NK-92 (cell line): ENCODE measurements around the gene MYO1B.

Source experiments
- DNase-seq: peaks from one replicate; lab custom pipeline; 2025; ENCODE audit not compliant: unreplicated experiment; lab: John Stamatoyannopoulos, UW

MYO1B gene

DNA sequence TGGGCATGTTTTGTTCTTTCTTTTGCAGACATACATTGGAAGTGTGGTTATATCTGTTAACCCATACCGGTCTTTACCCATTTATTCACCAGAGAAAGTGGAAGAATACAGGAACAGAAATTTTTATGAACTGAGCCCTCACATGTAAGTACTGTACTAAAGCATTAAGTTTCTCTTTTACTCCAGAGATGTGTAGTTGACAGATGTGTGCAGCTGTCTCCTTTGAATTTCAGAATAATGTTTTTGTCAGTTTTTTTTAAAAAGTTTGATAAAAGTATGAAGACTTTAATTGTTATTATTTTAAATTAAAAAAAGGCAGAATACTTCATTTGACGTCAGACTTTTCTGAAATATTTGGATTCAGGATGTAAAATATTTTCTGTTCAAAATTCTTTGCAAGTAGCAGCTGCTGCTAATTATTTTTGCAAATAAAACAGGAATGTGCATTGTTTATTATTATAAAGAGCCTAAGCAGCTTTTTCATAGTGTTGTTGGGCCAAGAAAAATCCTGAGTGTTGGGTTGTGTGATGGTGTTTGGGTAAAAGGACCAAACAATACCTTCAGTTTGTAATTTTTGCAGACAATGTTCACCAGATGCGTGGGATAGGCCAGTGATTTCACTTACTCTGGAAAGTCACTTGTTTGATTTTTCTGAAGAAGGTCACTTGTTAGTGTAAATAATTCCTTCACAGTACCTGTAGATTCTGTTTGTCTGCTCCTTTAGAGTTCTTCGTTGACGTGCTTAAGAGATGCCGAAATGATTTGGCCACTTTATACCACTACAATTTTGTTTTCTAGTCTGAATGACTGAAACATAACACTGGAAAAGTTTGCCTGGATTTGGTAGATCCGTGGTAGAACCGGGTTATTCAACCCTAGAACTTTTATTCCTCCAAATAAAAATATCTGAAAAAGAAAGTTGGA lies 51.1 kb downstream of the MYO1B start:
- no peak for DNase-seq

DNA sequence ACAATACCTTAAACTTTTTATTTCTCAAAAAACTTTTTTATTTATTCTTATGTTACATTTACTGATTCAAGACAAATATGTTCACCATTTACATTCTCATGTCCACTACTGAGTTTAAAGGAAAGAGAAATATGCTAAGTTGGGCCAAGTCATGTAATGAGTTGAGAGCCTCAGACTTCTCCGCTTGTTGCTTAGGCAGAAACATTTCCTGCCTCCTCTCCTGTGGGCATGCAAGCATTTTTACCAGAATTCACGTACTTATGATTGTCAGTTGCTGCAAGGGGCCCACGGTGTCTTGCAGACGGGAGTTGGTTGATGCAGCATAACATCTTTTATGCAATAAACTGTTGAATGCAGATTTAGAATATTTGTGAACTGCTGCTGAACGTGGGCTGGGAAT lies 51.8 kb downstream of the MYO1B start:
- DNase-seq, result no peak

DNA sequence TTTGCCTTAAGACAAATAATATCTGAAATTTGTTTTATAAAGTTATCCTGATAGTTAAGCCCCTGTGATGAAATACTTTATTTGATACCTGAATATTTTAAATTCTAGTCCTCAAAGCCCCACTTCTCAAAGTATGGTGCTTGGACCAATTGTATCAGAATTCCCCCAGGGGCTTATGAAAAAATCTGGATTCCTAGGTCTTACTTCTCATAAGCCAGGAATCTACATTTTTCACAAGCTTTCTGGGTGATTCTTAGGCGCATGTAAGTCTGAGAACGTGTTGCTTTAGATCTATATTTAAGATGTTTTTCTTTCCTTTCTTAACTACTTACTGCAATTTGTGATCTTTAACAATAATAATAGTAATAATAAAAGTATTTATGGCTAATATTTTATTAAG lies 53.1 kb downstream of the MYO1B start:
- DNase-seq, result no peak

DNA sequence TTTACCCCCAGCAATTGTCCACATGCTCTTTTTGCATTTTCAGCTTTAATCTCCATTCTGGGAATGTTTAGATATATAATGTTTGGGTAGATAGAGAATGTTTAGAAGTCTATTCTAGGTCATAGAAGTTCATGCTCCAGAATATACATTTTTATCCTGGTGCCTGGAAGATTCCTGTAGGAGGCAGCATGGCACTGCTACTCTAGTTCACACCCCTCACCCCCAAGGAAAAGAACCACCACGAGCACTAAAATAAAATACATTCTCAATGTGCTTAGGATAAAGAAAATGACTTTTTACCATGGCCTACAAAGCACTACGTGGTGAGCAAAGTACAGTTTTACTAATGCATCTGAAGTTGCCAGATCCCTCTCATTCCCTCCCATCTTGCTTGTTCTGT lies 53.8 kb downstream of the MYO1B start:
- DNase-seq, result no peak

DNA sequence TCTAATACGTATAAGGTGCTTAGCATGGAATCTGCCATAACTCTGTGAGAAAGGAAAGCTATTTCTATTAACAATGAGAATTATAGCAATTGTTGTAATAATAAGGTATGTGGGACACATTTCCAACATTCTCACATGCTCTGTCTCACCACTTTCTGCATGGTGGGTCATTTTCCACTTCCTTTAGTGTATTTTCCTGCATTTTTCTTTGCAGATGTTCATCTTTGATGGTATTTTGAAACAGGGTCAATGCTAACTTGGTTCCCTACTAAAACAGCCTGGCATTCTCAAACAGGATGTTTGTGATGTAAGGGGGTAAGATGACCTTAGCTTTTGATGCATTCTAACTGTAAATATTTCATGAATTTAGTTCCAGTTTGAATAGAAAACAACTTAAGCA lies 54.7 kb downstream of the MYO1B start:
- no peak for DNase-seq

DNA sequence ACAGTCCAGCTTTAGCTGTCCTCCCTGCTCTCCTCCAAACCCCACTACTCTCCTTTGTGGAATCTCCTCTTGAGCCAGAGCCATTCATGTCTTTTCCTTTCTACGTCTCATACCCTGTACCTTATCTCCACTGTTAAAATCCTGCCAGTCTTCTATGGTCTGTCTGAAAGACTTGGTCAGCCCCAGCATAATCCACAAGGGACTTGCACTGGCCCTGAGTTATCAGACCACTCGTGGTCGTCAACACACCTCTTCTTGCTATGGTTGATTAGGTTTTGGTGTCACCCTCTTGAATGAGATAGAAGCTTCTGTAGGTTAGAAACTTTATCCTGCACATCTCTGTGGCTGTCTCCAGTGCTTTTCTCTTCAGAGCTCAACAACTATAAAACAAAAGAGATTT lies 56.8 kb downstream of the MYO1B start:
- no peak for DNase-seq

DNA sequence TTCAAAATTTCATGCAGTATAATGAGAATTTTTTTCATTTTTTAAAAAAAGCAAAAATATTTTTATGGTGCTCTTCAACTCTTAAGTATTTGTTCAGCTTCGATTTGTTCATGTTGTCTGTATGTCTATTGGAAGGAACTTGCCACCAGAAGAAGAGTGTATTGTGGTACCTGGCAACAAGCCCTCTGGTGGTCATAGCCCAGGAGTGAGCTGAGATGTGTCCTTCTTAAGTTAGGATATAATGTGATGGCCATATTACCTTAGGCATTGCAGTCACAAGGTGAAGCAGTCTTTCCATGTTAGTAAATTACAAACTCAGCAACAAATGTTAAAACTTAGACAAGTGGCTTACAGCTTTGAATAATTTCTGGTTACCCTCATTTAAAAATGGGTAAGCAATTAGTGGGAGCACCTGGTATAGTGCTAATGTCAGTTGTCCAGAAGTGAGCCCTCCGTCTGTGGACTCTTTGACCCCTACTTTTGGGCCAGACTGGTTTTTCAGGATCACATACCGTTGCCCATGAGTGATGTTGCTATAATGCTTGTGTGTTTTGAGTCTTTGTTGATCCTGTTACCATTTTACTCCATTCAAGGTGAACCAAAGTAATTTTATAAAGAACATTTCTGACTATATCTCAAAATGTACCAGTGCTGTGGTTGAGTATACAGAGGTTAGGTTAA lies 57.4 kb downstream of the MYO1B start:
- no peak for DNase-seq

DNA sequence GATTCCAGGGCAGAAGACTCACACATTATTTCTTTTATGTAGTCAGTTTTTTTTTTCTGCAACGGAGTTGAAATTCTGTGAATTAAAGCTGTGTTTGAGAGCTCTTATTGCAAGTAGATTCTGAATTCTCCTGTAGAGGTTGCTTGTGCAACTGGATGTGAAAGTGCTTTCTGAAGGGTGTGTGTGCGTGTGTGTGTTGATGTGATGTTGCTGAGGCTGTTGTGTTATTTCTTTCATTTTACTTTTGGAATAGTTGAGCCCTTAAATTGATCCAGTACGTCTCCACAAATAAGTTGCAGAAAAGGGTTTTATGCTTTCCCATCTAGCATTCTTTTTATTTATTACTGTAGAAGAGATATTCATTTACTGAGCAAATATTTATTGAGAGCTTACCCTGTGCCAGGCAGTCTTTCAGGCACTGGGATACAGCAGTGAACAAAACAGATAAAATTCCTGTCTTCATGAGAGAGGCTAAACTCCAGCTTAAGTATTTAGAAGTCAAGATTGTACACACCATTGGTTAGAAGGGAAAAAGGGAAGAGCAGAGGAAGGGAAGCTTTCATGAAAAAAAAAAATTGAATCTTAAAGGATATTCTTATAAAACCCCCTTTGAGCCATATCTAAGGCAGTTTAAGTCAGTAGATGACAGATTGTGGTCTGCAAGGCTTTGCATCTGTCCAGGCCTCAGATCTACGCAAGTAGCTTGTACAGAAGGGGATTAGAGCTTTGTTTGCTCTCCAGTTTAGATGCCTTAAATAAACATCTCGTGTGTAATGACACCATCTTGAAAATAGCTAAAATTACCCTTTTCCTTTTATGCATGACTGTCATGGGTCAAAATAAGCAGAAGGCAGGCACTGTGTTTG lies 58.2 kb downstream of the MYO1B start:
- no peak for DNase-seq

DNA sequence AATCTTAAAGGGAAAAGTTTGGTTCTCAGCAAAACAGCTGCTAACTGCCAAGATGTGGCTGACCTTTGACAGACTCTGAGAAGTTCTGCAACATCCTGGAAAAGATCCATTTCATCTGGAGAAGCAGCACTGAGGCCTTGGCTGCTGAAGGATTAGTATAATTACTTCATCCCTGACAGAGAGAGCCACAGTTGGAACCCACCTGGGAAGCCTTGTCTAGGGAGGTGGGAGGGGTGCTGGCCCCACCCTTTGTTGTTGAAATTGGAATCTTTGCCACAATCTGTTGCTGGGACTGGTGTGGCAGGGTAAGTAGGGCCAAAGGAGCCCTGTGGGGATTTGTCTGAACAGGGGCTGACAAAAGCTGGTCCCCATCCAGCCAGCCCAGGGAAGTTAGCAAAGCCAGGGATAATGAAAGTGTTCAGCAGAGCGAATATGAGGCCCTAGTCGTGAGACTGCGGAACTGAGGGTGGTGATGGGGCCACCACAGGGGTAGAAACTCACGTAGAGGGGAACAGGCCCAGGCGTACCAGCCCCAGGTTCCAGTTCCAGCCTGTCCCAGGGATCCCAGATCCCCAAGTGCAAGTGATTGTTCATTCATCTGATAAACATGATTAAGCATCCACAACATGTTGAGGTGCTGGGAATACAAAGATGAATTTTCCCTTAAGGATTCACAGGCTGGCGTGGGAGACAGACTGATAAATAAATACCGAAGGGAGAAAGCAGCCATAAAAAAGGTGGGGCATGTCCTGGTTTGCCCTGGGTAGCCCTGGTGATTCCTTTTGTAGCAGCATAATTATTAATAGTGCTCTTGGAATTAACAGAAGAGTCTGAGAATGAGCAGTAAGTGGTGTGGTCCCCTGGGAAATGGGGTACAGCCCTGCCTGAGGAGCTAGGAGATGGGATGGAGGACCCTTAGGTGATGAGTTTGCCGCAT lies 60.0 kb downstream of the MYO1B start:
- no peak for DNase-seq

DNA sequence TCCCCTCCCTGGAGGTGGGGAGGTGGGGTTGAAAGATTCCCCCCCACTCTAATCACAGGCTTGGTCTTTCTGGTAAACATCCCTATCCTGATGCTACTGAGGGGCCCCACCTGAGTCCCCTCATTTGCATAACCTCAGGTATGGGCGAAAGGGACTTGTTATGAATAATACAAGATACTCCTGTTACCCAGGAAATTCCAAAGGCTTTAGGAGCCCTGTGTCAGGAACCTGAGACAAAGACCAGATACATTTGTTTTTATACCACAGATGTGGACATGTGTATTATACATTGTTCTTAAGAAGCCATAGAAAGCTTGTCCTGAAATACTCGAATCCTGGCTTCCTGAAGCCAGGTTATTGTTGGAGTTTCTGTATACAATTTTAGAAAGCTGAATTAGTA lies 62.8 kb downstream of the MYO1B start:
- no peak for DNase-seq

DNA sequence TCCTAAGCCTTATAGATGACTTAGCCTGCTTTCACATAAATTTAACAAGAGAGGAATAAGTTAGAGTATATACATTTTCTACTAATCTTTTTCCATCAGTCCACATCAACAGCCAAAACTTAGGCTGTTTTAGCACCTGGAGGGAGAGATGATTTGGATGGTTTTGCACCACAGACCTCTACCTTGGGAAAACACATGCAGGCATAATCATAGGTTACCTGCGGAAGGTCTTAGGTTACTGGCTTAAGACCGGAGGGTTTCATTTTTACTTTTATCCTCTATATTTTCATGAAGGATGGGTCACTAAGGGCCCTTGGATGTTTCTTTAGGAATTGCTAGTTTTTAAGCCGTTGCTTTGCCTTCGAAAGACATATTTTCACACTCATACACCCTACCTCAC lies 66.0 kb downstream of the MYO1B start:
- no peak for DNase-seq

DNA sequence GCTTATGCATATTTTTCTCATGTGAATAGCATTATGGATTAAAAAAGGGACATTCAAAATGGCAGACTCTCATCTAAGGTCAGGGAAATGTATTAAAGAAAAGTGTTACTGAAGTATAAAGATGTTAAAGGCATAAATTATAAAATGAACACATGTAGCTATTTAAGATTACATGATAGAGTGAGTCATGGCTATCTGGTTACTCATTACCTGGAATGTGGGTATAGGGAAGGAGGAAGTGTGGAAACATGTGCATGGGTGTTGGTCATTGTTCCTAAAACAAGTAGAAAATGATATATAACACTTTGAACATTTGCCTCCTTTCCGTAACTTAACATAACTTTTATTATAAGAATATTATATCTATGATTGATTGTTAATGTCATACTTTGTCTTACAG lies 66.4 kb downstream of the MYO1B start:
- no peak for DNase-seq

DNA sequence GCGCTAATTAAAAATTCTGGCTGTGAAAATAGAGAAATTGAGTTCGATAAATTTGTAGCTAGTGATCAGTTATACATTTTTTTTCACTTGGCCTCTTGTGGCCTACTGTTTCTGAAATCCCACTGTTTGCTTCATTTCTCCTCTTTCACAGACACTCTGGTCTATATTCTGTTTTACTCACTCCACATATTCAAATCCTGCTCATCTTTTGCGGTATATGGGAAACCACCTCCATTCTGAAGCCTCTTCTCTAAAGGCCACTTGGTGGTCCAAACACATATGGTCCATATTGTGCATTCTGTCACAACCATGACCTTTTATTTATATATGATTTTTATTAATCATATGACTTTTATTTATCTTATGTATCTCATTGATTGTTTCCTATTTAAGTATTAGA lies 67.0 kb downstream of the MYO1B start:
- DNase-seq, result no peak

DNA sequence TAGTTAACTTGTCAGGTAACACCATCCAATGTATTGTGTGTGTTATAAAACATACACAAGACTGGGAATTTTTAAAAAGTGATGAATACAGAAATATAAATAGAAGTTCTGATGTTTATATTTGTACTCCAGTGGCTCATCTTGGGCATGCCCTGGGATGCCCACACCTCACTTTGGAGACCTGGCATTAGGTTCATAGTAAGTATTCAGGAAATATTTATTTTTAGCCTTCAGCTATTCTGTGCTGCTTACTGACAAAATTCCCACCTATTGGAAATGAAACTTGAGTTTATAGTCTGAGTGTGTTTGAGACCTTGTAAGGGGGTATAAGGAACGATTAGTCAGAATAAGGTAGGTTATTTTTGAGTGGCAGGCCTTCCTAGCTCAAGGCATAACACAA lies 67.5 kb downstream of the MYO1B start:
- no peak for DNase-seq

DNA sequence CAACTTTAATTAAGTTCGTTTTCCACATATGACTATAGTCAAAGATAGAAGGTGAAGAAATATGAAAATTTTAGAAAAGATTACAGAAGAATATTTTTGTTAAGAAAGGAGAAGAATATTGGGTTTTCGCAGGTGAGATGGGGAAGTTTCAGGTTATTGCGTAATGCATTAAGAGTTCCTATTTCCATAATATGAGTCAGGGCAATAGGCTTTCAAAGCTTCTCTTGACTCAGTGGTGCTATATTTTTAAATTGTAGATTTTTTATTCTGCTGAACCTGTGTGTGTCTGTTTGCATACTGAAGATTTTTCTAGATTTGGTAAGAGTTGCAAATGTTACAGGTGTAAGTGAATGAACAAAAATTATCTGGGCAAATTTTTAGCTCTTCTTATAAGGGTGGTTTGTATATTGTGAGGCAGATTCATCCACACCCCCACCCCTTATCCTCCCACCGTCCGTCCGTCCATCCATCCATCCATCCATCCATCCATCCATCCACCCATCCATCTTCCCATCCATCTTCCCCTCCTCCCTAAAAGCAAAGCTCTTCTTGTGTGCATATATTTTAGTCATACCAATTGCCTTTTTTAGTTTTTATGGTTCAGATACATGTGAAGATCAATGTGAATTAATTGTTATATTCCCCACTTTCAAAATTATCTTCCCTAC lies 69.6 kb downstream of the MYO1B start:
- DNase-seq, result no peak

DNA sequence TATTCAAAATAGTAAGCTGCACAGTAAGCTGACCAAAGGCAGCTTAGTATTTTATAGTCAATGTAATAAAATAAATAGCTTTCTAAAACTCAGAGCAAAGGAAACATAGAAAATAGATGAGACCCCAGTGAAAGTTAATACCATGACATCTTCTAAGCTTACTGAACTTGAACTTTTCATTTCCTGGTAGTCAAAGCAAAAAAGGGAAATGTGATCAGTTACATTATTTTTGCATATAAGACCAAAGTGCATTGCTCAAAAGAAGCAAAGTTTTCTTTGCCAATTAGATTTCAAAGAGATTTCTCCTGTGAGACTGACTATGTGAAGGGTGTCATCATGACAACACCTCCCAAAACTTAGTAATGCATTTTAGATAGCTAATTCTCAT lies 70.2 kb downstream of the MYO1B start:
- no peak for DNase-seq

DNA sequence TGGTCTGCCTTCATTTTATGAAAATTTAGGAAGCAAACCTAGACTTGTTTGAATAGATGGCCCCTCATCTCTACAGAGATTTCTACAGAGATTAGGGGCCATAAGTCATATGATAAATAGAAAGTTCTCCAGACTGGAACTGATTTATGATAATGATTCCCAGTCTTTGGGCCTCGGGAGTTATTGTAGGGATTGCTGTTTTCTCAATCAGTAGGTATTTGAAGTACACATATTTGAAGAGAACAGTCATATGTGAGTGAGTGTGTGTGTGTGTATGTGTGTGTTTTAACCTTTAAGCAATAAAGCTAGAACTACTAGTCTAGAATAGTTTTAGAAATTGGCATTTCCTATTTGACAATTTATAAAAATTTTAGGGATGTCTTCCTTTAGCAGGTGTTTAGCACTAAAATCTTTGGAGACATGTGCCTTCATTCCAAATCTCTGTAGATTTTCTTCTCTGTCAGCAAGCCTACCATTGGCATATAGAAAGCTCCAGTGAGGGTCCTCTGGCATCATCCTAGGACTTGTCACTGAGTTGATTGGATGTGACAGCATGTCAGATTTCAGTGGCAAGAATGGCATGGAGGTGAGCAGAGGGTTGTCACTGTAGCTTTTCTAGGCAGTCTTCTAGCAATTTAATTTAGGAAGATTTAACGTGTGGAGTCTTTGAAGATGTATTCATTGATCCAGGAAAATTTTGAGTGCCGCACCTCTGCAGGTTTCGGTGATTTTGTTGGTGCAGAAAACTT lies 71.2 kb downstream of the MYO1B start:
- DNase-seq, result no peak

DNA sequence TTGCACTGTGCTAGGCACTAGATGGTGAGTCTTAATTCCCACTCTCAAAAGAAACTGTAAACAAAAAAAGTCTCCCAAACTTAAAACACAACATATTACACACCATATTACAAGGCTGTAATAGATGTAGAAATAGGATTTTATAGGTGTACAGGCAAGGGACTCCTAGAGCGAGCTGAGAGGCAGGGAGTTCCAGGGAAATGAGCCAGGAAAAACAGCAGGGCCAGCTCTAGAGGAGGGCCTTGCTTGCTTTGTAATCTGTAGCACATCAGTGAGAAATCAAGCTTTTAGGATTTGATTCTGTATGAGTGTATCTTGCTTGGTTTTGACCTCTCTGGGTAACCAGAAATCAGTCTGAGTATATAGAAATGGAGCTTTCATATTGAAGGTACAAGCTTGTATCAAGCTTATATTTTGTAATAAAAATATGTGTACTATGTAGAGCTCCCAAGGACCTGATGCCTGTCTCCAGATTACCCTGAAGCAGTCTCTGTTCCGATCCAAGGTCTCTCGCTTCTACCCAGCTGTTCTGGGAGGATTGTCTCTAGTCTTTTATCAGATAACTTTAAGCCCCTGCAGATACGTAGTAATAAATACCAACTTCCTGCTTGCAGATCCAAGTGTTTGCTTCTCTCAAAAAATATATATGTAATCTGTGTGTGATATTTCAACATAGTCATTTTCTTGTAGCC lies 73.0 kb downstream of the MYO1B start:
- DNase-seq, result no peak

DNA sequence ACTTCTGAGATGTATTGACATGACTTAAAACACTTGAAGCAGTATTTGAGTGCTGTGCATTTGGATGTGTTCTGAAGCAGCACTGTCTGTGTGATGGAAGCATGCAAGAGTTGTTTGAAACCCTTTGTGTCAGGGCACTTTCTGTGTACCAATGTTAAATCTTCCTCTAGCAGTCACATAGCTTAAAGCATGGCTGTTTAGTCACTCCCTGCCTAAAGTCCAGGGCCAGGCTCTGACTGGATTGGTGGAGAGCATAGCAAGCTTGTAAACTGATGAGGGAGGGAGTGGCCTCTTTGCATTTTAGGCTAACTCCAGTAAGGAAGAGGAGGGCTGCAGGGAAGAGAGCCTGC lies 73.5 kb downstream of the MYO1B start:
- no peak for DNase-seq
